Spleen (tissue), 11 donors: ENCODE results near the gene TMEM117. TPM values are rescaled to one million over a fixed set of nuclear protein-coding genes. Genes with fewer than 3 reads are reported as not detected.

Experiments
- DNase-seq: peaks from one replicate; pipeline ENCODE4 v3.0.0-alpha.2; 2020
- H3K27ac ChIP-seq, 8 donors: fragments of 200-600 bp; sonication (generic) in 7 of 8; 1 replicate in 4 of 8; 2 replicates in 4 of 8; pipeline versions ENCODE4 v1.5.0 to v1.8.0; 2016 to 2021; ENCODE audit warnings: inconsistent platforms in 4 of 8, mild to moderate bottlenecking in 4 of 8, moderate library complexity in 1 of 8
- H3K27me3 ChIP-seq, 7 donors: fragments of 200-600 bp; sonication (generic) in 6 of 7; replicated peaks in 1 of 7; 1 replicate in 4 of 7; 2 replicates in 3 of 7; pipeline versions ENCODE4 v1.5.0 to v1.8.0; 2016 to 2021; ENCODE audit warnings: inconsistent platforms in 3 of 7, mild to moderate bottlenecking in 1 of 7
- H3K36me3 ChIP-seq, 6 donors: fragments of 200-600 bp; sonication (generic) in 5 of 6; 1 replicate in 4 of 6; 2 replicates in 2 of 6; pipeline versions ENCODE4 v1.5.0 to v1.8.0; 2016 to 2021; ENCODE audit warnings: inconsistent platforms in 2 of 6
- H3K4me1 ChIP-seq, 6 donors: fragments of 200-600 bp; sonication (generic) in 5 of 6; 1 replicate in 3 of 6; 2 replicates in 3 of 6; pipeline versions ENCODE4 v1.5.0 to v1.8.0; 2016 to 2021; ENCODE audit warnings: inconsistent platforms in 3 of 6
- H3K4me3 ChIP-seq, 8 donors: fragments of 200-600 bp; sonication (generic) in 7 of 8; 1 replicate in 4 of 8; 2 replicates in 4 of 8; pipeline versions ENCODE4 v1.5.0 to v1.8.0; 2016 to 2021; ENCODE audit warnings: inconsistent platforms in 4 of 8, mild to moderate bottlenecking in 4 of 8, moderate library complexity in 2 of 8
- H3K9me3 ChIP-seq, 8 donors: fragments of 200-600 bp; sonication (generic) in 7 of 8; 1 replicate in 4 of 8; 2 replicates in 4 of 8; pipeline versions ENCODE4 v1.5.0 to v1.8.0; 2016 to 2021; ENCODE audit warnings: inconsistent platforms in 4 of 8
- CTCF ChIP-seq, 11 experiments: fragments of 200-600 bp in 7 of 11; fragments of 450-650 bp in 4 of 11; sonication (generic) in 4 of 11; IDR thresholded peaks in 8 of 11; conservative IDR thresholded peaks in 3 of 11; 1 replicate in 7 of 11; 2 replicates in 4 of 11; pipeline versions ENCODE4 v1.4.0 to v1.8.0; 2016 to 2021; ENCODE audit warnings: antibody characterized with exemption in 11 of 11, inconsistent platforms in 4 of 11, mild to moderate bottlenecking in 1 of 11
- POLR2A ChIP-seq, 3 donors: fragments of 450-650 bp; IDR thresholded peaks; one replicate each; pipeline ENCODE4 v1.5.1; 2017; ENCODE audit warnings: antibody characterized with exemption in 3 of 3, mild to moderate bottlenecking in 1 of 3
- POLR2AphosphoS5 ChIP-seq, 3 donors: sonication (generic); formaldehyde crosslinking; IDR thresholded peaks; one replicate each; pipeline ENCODE4 v1.5.1; 2017; ENCODE audit warnings: antibody characterized with exemption in 3 of 3
- whole genome bisulfite sequencing, 5 donors: extraction: QIAGEN DNeasy Blood & Tissue Kit in 3 of 5; methylation state at CpG; one replicate each; pipeline versions ENCODE4 v1.1.5 to v1.1.7; 2013 to 2018; 5-methylcytosine and 5-hydroxymethylcytosine counted together
- intact Hi-C: fragments of 100-400 bp; cut with DNase I; formaldehyde crosslinking; loops from one replicate; pipeline ENCODE4 v1.15.0; 2023; ENCODE audit warnings: low total_unique reads
- polyA plus RNA-seq, 3 donors: library from polyadenylated mRNA; stranded (reverse); fragments of 200-250 nt; gene quantifications; one replicate each; pipeline ENCODE4 v1.2.1, GENCODE V29; 2013
- total RNA-seq, 7 donors: library from RNA; depleted of rRNA in 3 of 7; stranded (reverse); fragments of >200 nt in 3 of 7; fragmentation: NEBNext Ultra II Directional in 4 of 7; extraction: Animal tissue kit (Norgen Biotek cat#: 25700) in 4 of 7; gene quantifications; one replicate each; pipeline versions ENCODE4 v1.1.0 to v1.2.1, GENCODE V29; 2016 to 2021
- donor health status: healthy with polysubstance abuse.
- donor health status: DM: no; HTN: no; CAD: no; lungs with moderate emphysema.
- donor health status: DM: no; HTN: no; CAD: no.
- donor health status: Bipolar disorder and iron deficiency.
- donor health status: healthy.
- donor health status: DM: no; HTN: no; CAD: no.
- donor health status: DM: yes; HTN: yes; CAD: no.

Gene TMEM117
- total and polyA plus RNA-seq, 10 donors, result 1.7 to 24.5 (median 5.0) TPM

GRCh38 chr12:44362947-44363346 lies 527.1 kb downstream of the TMEM117 start:
- no peaks in the 10 kb centered on the region for H3K4me1 ChIP-seq
- DNase-seq, result no peak
- no peak overlapping the region for H3K27ac ChIP-seq
- no peaks in the 10 kb centered on the region for H3K27me3 ChIP-seq
- WGBS, 5 donors, result 75 to 87% (median 82%) methylated on average over 2 of the region's 2 CpGs
- intact Hi-C loops, result no loop called here
- H3K36me3 ChIP-seq, result no peaks in the 10 kb centered on the region
- TF ChIP-seq POLR2AphosphoS5 (IDR thresholded peaks at IDR 0.05) (no peak), POLR2A (IDR thresholded peaks at IDR 0.05) (no peak)
- no peak overlapping the region for H3K4me3 ChIP-seq
- H3K9me3 ChIP-seq, result no peaks in the 10 kb centered on the region

GRCh38 chr12:44367136-44367535 lies 531.3 kb downstream of the TMEM117 start:
- Histone ChIP-seq H3K36me3 (no peaks in the 10 kb centered on the region), H3K9me3 (no peaks in the 10 kb centered on the region), H3K27me3 (no peaks in the 10 kb centered on the region), H3K4me1 (no peaks in the 10 kb centered on the region), H3K27ac (no peak overlapping the region), H3K4me3 (no peak overlapping the region)
- 77 to 93% (median 83%) methylated on average over 1 of the region's 1 CpG for WGBS, 5 donors
- DNase-seq, result no peak
- intact Hi-C loops, result no loop called here
- TF ChIP-seq CTCF (IDR thresholded peaks at IDR 0.05 in 8 of 11, conservative IDR thresholded peaks at IDR 0.05 in 3 of 11), result no peak
- TF ChIP-seq POLR2AphosphoS5 (IDR thresholded peaks at IDR 0.05), result no peak
- no peak for TF ChIP-seq POLR2A (IDR thresholded peaks at IDR 0.05)

- no peaks in the 10 kb centered on the region for H3K9me3 ChIP-seq
- no peaks in the 10 kb centered on the region for H3K27me3 ChIP-seq
- TF ChIP-seq POLR2AphosphoS5 (IDR thresholded peaks at IDR 0.05) (no peak), CTCF (IDR thresholded peaks at IDR 0.05 in 8 of 11, conservative IDR thresholded peaks at IDR 0.05 in 3 of 11) (no peak), POLR2A (IDR thresholded peaks at IDR 0.05) (no peak)
- intact Hi-C loops, result no loop called here
- H3K4me1 ChIP-seq, result no peaks in the 10 kb centered on the region
- no peak overlapping the region for H3K27ac ChIP-seq
- H3K4me3 ChIP-seq, result no peak overlapping the region
- WGBS, 5 donors, result 68 to 82% (median 77%) methylated on average over 2 of the region's 2 CpGs
- DNase-seq, result no peak
- no peaks in the 10 kb centered on the region for H3K36me3 ChIP-seq
These were observed 532.0 kb downstream of the TMEM117 start for GRCh38 chr12:44367916-44368315.

GRCh38 chr12:44369998-44370397 lies 534.1 kb downstream of the TMEM117 start:
- no peak overlapping the region for H3K4me3 ChIP-seq
- H3K27ac ChIP-seq, result no peak overlapping the region
- no peak for TF ChIP-seq POLR2AphosphoS5 (IDR thresholded peaks at IDR 0.05)
- TF ChIP-seq POLR2A (IDR thresholded peaks at IDR 0.05), result no peak
- H3K9me3 ChIP-seq, result no peaks in the 10 kb centered on the region
- intact Hi-C loops, result no loop called here
- no peaks in the 10 kb centered on the region for H3K27me3 ChIP-seq
- no peaks in the 10 kb centered on the region for H3K36me3 ChIP-seq
- no peaks in the 10 kb centered on the region for H3K4me1 ChIP-seq
- WGBS, 5 donors, result 89 to 96% (median 96%) methylated on average over 1 of the region's 1 CpG
- DNase-seq, result no peak

GRCh38 chr12:44370982-44371381 lies 535.1 kb downstream of the TMEM117 start:
- no peak overlapping the region for H3K27ac ChIP-seq
- TF ChIP-seq POLR2AphosphoS5 (IDR thresholded peaks at IDR 0.05), result no peak
- TF ChIP-seq POLR2A (IDR thresholded peaks at IDR 0.05), result no peak
- no peak for TF ChIP-seq CTCF (IDR thresholded peaks at IDR 0.05 in 8 of 11, conservative IDR thresholded peaks at IDR 0.05 in 3 of 11)
- no peaks in the 10 kb centered on the region for H3K9me3 ChIP-seq
- DNase-seq, result no peak
- no peaks in the 10 kb centered on the region for H3K36me3 ChIP-seq
- no peaks in the 10 kb centered on the region for H3K27me3 ChIP-seq
- no peak overlapping the region for H3K4me3 ChIP-seq
- H3K4me1 ChIP-seq, result no peaks in the 10 kb centered on the region
- 80 to 89% (median 85%) methylated on average over 3 of the region's 3 CpGs for WGBS, 5 donors
- intact Hi-C loops, result no loop called here
